Endothelial cell of umbilical vein (primary cell): ENCODE measurements around the gene FAM219A. TPM values are rescaled to one million over a fixed set of nuclear protein-coding genes. Genes with fewer than 3 reads are reported as not detected.
"Not testable (repeated sequence)": the region's sequence is repeated elsewhere in the genome, so short reads cannot be mapped to it uniquely, and the experiment has no call there.

ENCODE experiments used
- BruUV-seq: library from RNA; stranded (reverse); fragments of 400-500 nt; replicated peaks from 2 replicates; lab custom pipeline; 2021; lab: Mats Ljungman, UMichigan
- CTCF ChIA-PET: fragments of 300-600, 350-600 bp; sonication (Branson Sonifier 250); formaldehyde crosslinking; loops from one replicate; lab custom pipeline; 2021; ENCODE audit warnings: antibody characterized with exemption, inconsistent platforms; lab: Charles Lee
- POLR2A ChIA-PET: fragments of 300-600, 350-600 bp; sonication (Branson Sonifier 250); formaldehyde crosslinking; loops from one replicate; lab custom pipeline; 2021; ENCODE audit warnings: antibody characterized with exemption, inconsistent platforms; lab: Charles Lee
- DNase-seq: peaks from one replicate; pipeline ENCODE4 v3.0.0-alpha.2; 2011; ENCODE audit warnings: low read depth, low spot score
- FAIRE-seq: peaks from 2 replicates; lab custom pipeline; 2011; peaks lifted over from hg19 to GRCh38; lab: Jason Lieb, UNC
- H2AFZ ChIP-seq: 2 replicates; pipeline ENCODE4 v1.6.0; 2012; ENCODE audit warnings: low read depth, low read length, control low read depth, inconsistent platforms
- H3K27ac ChIP-seq: 2 replicates; pipeline ENCODE4 v1.5.1; 2011; ENCODE audit warnings: low read depth, mild to moderate bottlenecking, control low read depth, low read length, moderate library complexity; ENCODE audit not compliant: insufficient read depth
- H3K27me3 ChIP-seq, 2 experiments: 2 replicates each; pipeline versions ENCODE4 v1.6.0 to v1.6.1; 2011; ENCODE audit warnings: low read length in 2 of 2, mixed read lengths in 1 of 2; ENCODE audit not compliant: control insufficient read depth in 2 of 2, insufficient read depth in 2 of 2
- H3K36me3 ChIP-seq, 2 experiments: 2 replicates in 1 of 2; 3 replicates in 1 of 2; pipeline ENCODE4 v1.5.1; 2011; ENCODE audit warnings: low read length in 2 of 2, mild to moderate bottlenecking in 1 of 2, moderate library complexity in 1 of 2; ENCODE audit not compliant: control insufficient read depth in 2 of 2, insufficient read depth in 2 of 2; ENCODE audit errors: extremely low read depth in 1 of 2
- H3K4me1 ChIP-seq: 3 replicates; pipeline ENCODE4 v1.5.1; 2011; ENCODE audit warnings: mild to moderate bottlenecking, low read length; ENCODE audit not compliant: control insufficient read depth, insufficient read depth; ENCODE audit errors: extremely low read depth
- H3K4me2 ChIP-seq: 2 replicates; pipeline ENCODE4 v1.6.1; 2011; ENCODE audit warnings: low read length, control low read depth, mixed read lengths; ENCODE audit not compliant: insufficient read depth
- H3K4me3 ChIP-seq, 3 experiments: fragments of 200-600 bp in 1 of 3; sonication (generic), shearing (Covaris generic) in 1 of 3; replicated peaks in 1 of 3; 2 replicates each; pipeline ENCODE4 v1.5.1; 2011 to 2016; ENCODE audit warnings: control low read depth in 3 of 3, low read length in 3 of 3, mild to moderate bottlenecking in 2 of 3, inconsistent platforms in 1 of 3, low read depth in 1 of 3, moderate library complexity in 1 of 3; ENCODE audit not compliant: insufficient read depth in 1 of 3
- H3K79me2 ChIP-seq: 2 replicates; pipeline ENCODE4 v1.6.0; 2012; ENCODE audit warnings: low read length, inconsistent platforms; ENCODE audit not compliant: control insufficient read depth, insufficient read depth
- H3K9ac ChIP-seq: replicated peaks from 2 replicates; pipeline ENCODE3; 2011; ENCODE audit warnings: low read length, control low read depth; ENCODE audit not compliant: insufficient read depth; ENCODE audit errors: extremely low read depth
- H3K9me1 ChIP-seq: replicated peaks from 3 replicates; pipeline ENCODE4 v1.6.0; 2011; ENCODE audit warnings: mild to moderate bottlenecking, low read length; ENCODE audit not compliant: control insufficient read depth, insufficient read depth; ENCODE audit errors: extremely low read depth
- H3K9me3 ChIP-seq: replicated peaks from 2 replicates; pipeline ENCODE4 v1.5.1; 2012; ENCODE audit warnings: low read length, inconsistent platforms; ENCODE audit not compliant: control insufficient read depth, insufficient read depth
- H4K20me1 ChIP-seq: replicated peaks from 2 replicates; pipeline ENCODE3; 2011; ENCODE audit warnings: mild to moderate bottlenecking, low read length; ENCODE audit not compliant: control insufficient read depth, insufficient read depth; ENCODE audit errors: extremely low read depth
- POLR2AphosphoS5 ChIP-seq: IDR thresholded peaks from 2 replicates; pipeline ENCODE4 v1.6.1; 2012; ENCODE audit warnings: low read depth, mild to moderate bottlenecking, control low read depth, low read length, moderate library complexity; ENCODE audit not compliant: insufficient read depth
- dilution Hi-C: fragments of 300-500 bp; cut with MboI; formaldehyde crosslinking; loops from one replicate; pipeline ENCODE4 v1.15.0; 2019; ENCODE audit warnings: low sequenced_read_pairs; ENCODE audit not compliant: extremely low pct_ligation_motif_present
- intact Hi-C: fragments of 100-400 bp; cut with micrococcal nuclease; formaldehyde crosslinking; loops from one replicate; pipeline ENCODE4 v1.10.0; 2022
- polyA plus RNA-seq, 4 experiments: library from polyadenylated mRNA; depleted of rRNA in 3 of 4; stranded (reverse) in 3 of 4; unstranded in 1 of 4; fragments of >200 nt; gene quantifications; 2 replicates each; pipeline versions ENCODE4 v1.2.1 to v1.2.3, GENCODE V29; 2011 to 2012; ENCODE audit warnings: missing spikeins in 1 of 4
- total RNA-seq: library from RNA; stranded (reverse); gene quantifications from 2 replicates; pipeline ENCODE4 v1.2.3, GENCODE V29; 2021
- TF ChIP-seq, protein P1 (sequence below), 2 donors: IDR thresholded peaks; 1 replicate in 1 of 2; 2 replicates in 1 of 2; pipeline ENCODE4 v1.5.1; 2011; ENCODE audit warnings: low read length in 2 of 2, mild to moderate bottlenecking in 2 of 2, moderate library complexity in 2 of 2, control low read depth in 1 of 2, inconsistent platforms in 1 of 2, low read depth in 1 of 2; ENCODE audit not compliant: insufficient read depth in 1 of 2; ENCODE audit errors: extremely low read depth in 1 of 2
- TF ChIP-seq, protein P2 (sequence below): IDR thresholded peaks from 2 replicates; pipeline ENCODE4 v1.6.1; 2011; ENCODE audit not compliant: insufficient read depth, insufficient read length

FAM219A gene
- total and polyA plus RNA-seq, 2 donors (not counting 3 experiments of a cell fraction or from before 2014, with no cell fraction given): 18.1 to 35.7 TPM

DNA sequence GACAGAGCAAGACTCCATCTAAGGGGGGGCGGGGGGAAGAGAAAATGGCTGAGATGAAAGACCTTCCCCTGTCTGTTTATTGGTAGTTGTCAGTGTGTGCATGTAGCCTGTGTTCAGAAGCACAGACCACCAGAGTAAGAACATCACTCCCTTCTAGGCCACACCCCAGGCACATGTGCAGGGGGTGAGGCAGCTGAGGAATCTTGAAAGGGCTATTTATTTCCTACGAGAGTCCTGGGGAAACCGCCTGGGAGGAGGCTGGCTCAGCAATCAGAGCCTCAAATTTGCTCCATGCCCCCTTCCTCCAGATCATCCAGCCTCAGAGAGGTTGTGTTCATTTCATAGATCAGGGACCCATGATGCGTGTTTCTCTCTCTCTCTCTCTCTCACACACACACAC, 88.7 kb downstream of the FAM219A start:
- Histone ChIP-seq H3K4me1 (no peaks in the 10 kb centered on the region), H3K4me3 (no peak overlapping the region), H3K9ac (no peak overlapping the region), H2AFZ (no peak overlapping the region), H3K79me2 (no peaks in the 10 kb centered on the region), H3K9me3 (no peaks in the 10 kb centered on the region), H3K9me1 (no peaks in the 10 kb centered on the region), H4K20me1 (no peaks in the 10 kb centered on the region), H3K27ac (no peak overlapping the region), H3K36me3 (no peaks in the 10 kb centered on the region), H3K27me3 (no peaks in the 10 kb centered on the region), H3K4me2 (no peak overlapping the region)
- dilution Hi-C loops: no loop called here
- TF ChIP-seq, protein P1, sequence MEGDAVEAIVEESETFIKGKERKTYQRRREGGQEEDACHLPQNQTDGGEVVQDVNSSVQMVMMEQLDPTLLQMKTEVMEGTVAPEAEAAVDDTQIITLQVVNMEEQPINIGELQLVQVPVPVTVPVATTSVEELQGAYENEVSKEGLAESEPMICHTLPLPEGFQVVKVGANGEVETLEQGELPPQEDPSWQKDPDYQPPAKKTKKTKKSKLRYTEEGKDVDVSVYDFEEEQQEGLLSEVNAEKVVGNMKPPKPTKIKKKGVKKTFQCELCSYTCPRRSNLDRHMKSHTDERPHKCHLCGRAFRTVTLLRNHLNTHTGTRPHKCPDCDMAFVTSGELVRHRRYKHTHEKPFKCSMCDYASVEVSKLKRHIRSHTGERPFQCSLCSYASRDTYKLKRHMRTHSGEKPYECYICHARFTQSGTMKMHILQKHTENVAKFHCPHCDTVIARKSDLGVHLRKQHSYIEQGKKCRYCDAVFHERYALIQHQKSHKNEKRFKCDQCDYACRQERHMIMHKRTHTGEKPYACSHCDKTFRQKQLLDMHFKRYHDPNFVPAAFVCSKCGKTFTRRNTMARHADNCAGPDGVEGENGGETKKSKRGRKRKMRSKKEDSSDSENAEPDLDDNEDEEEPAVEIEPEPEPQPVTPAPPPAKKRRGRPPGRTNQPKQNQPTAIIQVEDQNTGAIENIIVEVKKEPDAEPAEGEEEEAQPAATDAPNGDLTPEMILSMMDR (IDR thresholded peaks at IDR 0.05; ENCODE audit: extremely low read depth in 1 of 2, insufficient read depth in 1 of 2, low read depth in 1 of 2, low read length in 2 of 2): no peak
- no peak for TF ChIP-seq POLR2AphosphoS5
- TF ChIP-seq, protein P2, sequence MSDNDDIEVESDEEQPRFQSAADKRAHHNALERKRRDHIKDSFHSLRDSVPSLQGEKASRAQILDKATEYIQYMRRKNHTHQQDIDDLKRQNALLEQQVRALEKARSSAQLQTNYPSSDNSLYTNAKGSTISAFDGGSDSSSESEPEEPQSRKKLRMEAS: no peak
- intact Hi-C loops: no loop called here
- CTCF ChIA-PET: no interaction called here
- FAIRE-seq (no peak), DNase-seq (no peak)
- POLR2A ChIA-PET: no interaction called here
- no TSS peak for BruUV-seq

DNA sequence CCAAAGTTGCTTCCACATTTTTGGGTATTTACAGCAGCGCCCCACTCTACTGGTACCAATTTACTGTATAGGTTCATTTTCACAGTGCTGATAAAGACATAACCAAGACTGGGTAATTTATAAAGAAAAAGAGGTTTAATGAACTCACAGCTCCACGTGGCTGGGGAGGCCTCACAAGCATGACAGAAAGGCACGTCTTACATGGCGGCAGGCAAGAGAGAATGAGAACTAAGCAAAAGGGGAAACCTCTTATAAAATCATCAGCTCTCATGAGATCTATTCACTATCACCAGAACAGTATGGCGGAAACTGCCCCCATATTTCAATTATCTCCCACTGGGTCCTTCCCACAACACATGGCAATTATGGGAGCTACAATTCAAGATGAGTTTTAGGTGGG, 89.6 kb downstream of the FAM219A start:
- H3K36me3 ChIP-seq, H3K4me3 ChIP-seq, BruUV-seq, dilution Hi-C loops, H3K4me2 ChIP-seq, H4K20me1 ChIP-seq, H3K9me3 ChIP-seq, POLR2A ChIA-PET, H2AFZ ChIP-seq, H3K9me1 ChIP-seq, intact Hi-C loops, H3K4me1 ChIP-seq, H3K27ac ChIP-seq, FAIRE-seq, DNase-seq, H3K79me2 ChIP-seq, CTCF ChIA-PET, H3K9ac ChIP-seq, H3K27me3 ChIP-seq: not testable (repeated sequence)

DNA sequence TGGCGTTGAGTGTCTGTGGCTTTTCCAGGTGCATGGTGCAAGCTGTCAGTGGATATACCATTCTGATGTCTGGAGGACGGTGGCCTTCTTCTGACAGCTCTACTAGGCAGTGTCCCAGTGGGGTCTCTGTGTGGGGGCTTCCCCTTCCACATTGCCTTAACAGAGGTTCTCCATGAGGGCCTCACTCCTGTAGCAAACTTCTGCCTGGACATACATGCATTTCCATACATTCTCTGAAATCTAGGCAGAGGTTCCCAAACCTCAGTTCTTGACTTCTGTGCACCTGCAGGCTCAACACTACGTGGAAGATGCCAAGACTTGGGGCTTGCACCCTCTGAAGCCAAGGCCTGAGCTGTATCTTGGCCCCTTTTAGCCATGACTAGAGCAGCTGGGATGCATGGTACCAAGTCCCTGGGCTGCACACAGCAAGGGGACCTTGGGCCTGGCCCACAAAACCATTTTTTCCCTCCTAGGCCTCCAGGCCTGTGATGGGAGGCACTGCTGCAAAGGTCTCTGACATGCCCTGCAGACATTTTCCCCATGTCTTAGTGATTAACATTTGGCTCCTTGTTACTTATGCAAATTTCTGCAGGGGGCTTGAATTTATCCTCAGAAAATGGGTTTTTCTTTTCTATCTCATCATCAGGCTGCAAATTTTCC, 90.5 kb downstream of the FAM219A start:
- H3K4me2 ChIP-seq, H3K79me2 ChIP-seq, dilution Hi-C loops, intact Hi-C loops, H3K4me3 ChIP-seq, CTCF ChIA-PET, H4K20me1 ChIP-seq, H3K36me3 ChIP-seq, H3K9me3 ChIP-seq, BruUV-seq, H3K9ac ChIP-seq, DNase-seq, H3K9me1 ChIP-seq, H3K27ac ChIP-seq, POLR2A ChIA-PET, H3K27me3 ChIP-seq, H2AFZ ChIP-seq: not testable (repeated sequence)
- peaks cover 13% of the 10 kb centered on the region for H3K4me1 ChIP-seq
- FAIRE-seq: peak; percentile 24
